ENCODE data around the gene TEAD1. TPM values are rescaled to one million over a fixed set of nuclear protein-coding genes. Genes with fewer than 3 reads are reported as not detected.

The TEAD1 gene
- total RNA-seq, 2 experiments from 2014 or later, result 0.25 to 0.83 TPM

- no peak overlapping the region for H3K4me3 Mint-ChIP-seq
- H3K27ac Mint-ChIP-seq, result no peak overlapping the region
- CTCF ChIA-PET, result no interaction called here
- intact Hi-C loops (cut with micrococcal nuclease), result no loop called here
- H3K27me3 Mint-ChIP-seq, result peaks cover 15% of the 10 kb centered on the region
- POLR2A ChIA-PET, result interaction anchor here (0.6 kb wide), 1 partner anchor 210 kb away, joined by 3 read pairs; no protein-coding TSS in a partner anchor
- DNase-seq, result no peak
- peaks cover 2% of the 10 kb centered on the region for H3K4me1 Mint-ChIP-seq (ENCODE audit: low read depth)
- no peak for TF ChIP-seq CTCF (IDR thresholded peaks at IDR 0.05)
- H3K9me3 Mint-ChIP-seq, result no peaks in the 10 kb centered on the region
- no peaks in the 10 kb centered on the region for H3K36me3 Mint-ChIP-seq (ENCODE audit: low read depth)
- no peak for ATAC-seq
Observed at GRCh38 chr11:12770966-12771597, 96.9 kb downstream of the TEAD1 start.

DNA sequence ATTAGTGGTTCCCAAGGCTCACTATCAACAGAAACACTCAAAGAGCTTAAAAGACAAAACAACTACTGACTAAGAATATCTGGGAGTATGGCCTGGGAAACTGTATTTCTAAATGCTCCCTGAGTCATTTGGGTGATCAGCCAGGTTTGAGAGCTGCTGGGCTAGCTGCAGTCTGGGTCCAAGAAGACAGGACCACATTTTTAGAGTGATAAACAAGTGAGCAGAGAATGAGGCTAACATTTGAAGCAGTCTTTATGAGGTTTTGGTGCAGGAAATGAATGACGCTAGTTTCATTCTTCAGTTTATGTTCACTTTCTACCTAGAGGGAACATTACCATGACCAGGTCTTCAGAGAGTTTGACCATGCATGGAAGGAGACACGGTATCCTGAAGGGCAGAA, 97.7 kb downstream of the TEAD1 start:
- ChIA-PET POLR2A (no interaction called here), CTCF (no interaction called here)
- Mint-ChIP-seq H3K27ac (no peak overlapping the region), H3K27me3 (peaks cover 16% of the 10 kb centered on the region), H3K9me3 (no peaks in the 10 kb centered on the region), H3K4me1 (ENCODE audit: low read depth) (peaks cover 2% of the 10 kb centered on the region), H3K4me3 (no peak overlapping the region), H3K36me3 (ENCODE audit: low read depth) (no peaks in the 10 kb centered on the region)
- intact Hi-C loops (cut with micrococcal nuclease), result no loop called here
- no peak for TF ChIP-seq CTCF (IDR thresholded peaks at IDR 0.05)
- DNase-seq (no peak), ATAC-seq (no peak)

DNA sequence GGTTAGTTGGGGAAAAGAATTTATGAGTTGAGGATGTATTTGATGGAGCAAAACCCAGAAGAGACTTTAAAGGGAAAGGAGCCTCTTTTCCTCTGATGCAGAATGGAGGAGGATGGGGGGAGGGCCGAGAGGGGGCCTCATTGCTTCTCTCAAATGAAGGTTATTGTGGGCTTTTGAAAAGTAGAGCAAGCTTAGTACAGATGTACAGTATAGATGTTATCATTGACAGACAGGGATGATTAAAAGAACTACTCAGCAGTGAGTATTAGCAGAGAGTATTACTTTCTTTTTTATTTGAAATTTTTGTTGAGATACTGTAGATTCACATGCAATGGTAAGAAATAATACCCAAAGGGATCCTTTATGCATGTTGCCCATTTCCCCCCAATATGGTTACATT, 98.1 kb downstream of the TEAD1 start:
- Mint-ChIP-seq H3K4me1 (ENCODE audit: low read depth) (peaks cover 2% of the 10 kb centered on the region), H3K9me3 (no peaks in the 10 kb centered on the region), H3K27ac (no peak overlapping the region), H3K36me3 (ENCODE audit: low read depth) (no peaks in the 10 kb centered on the region), H3K4me3 (no peak overlapping the region), H3K27me3 (peaks cover 16% of the 10 kb centered on the region)
- intact Hi-C loops (cut with micrococcal nuclease), result no loop called here
- TF ChIP-seq CTCF (IDR thresholded peaks at IDR 0.05), result no peak
- ChIA-PET POLR2A (no interaction called here), CTCF (no interaction called here)
- no peak for DNase-seq
- ATAC-seq, result no peak

- peaks cover 17% of the 10 kb centered on the region for H3K27me3 Mint-ChIP-seq
- intact Hi-C loops (cut with micrococcal nuclease), result no loop called here
- H3K36me3 Mint-ChIP-seq (ENCODE audit: low read depth), result no peaks in the 10 kb centered on the region
- TF ChIP-seq CTCF (IDR thresholded peaks at IDR 0.05), result no peak
- peaks cover 2% of the 10 kb centered on the region for H3K4me1 Mint-ChIP-seq (ENCODE audit: low read depth)
- no peak for DNase-seq
- CTCF ChIA-PET, result interaction anchor here (1.0 kb wide), 1 partner anchor 115 kb away, joined by 3 read pairs; no protein-coding TSS in a partner anchor
- POLR2A ChIA-PET, result no interaction called here
- ATAC-seq, result no peak
- H3K9me3 Mint-ChIP-seq, result no peaks in the 10 kb centered on the region
- no peak overlapping the region for H3K4me3 Mint-ChIP-seq
- H3K27ac Mint-ChIP-seq, result no peak overlapping the region
Observed at GRCh38 chr11:12773591-12773990, 99.4 kb downstream of the TEAD1 start.

DNA sequence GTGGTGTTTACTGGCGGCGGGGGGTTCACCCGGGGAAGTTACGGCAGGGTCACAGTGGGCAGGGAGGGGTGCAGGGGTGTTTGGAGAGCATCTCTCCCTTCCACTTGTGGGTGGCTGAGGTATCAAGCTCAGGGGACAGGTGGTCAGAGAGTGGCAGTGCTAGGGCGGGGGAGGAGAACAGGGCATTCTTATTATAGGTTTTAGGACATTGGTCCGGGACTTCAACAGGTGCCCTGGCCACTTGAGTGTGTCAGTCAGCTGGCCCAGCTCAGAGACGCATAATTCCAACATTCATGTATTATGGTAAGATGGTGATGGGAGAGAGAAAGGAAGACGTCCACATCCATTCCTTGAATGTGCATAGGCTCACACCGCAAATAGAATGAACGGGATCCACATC, 101.7 kb downstream of the TEAD1 start:
- Mint-ChIP-seq H3K36me3 (ENCODE audit: low read depth) (no peaks in the 10 kb centered on the region), H3K9me3 (no peaks in the 10 kb centered on the region), H3K27me3 (peaks cover 20% of the 10 kb centered on the region), H3K4me3 (no peak overlapping the region), H3K4me1 (ENCODE audit: low read depth) (no peaks in the 10 kb centered on the region), H3K27ac (no peak overlapping the region)
- intact Hi-C loops (cut with micrococcal nuclease), result no loop called here
- DNase-seq (no peak), ATAC-seq (no peak)
- CTCF ChIA-PET, result no interaction called here
- no peak for TF ChIP-seq CTCF (IDR thresholded peaks at IDR 0.05)
- POLR2A ChIA-PET, result no interaction called here
